ENCODE results near the gene MNAT1. TPM values are rescaled to one million over a fixed set of nuclear protein-coding genes. Genes with fewer than 3 reads are reported as not detected.

Gene MNAT1
- total RNA-seq, 1 donor from 2014 or later: 37.1 TPM

DNA sequence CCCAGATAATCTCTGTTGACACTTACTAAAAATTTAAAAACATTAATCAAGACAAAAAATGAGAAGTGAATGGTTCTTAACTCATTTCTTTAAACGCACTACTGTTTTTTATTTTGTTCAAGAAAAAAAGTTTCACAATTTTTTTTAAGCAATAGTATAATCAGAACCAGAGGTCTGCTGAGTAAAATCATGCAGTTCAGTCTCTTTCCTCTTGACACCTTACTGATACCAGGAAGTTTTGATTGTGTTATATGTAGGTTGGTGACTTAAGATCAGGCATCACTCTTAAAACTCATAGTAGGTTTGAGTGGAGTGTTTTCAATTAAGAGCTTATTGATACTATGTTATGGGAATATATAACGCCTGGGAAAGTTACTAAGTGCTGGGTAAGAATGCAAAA, 125.0 kb downstream of the MNAT1 start:
- DNase-seq: no peak
- ChIA-PET POLR2A (no interaction called here), CTCF (no interaction called here)
- Mint-ChIP-seq H3K9me3 (peaks cover 8% of the 10 kb centered on the region), H3K27me3 (no peaks in the 10 kb centered on the region), H3K36me3 (ENCODE audit: low read depth) (peaks cover 26% of the 10 kb centered on the region), H3K27ac (no peak overlapping the region), H3K4me1 (no peaks in the 10 kb centered on the region), H3K4me3 (no peak overlapping the region)
- TF ChIP-seq, protein P1, sequence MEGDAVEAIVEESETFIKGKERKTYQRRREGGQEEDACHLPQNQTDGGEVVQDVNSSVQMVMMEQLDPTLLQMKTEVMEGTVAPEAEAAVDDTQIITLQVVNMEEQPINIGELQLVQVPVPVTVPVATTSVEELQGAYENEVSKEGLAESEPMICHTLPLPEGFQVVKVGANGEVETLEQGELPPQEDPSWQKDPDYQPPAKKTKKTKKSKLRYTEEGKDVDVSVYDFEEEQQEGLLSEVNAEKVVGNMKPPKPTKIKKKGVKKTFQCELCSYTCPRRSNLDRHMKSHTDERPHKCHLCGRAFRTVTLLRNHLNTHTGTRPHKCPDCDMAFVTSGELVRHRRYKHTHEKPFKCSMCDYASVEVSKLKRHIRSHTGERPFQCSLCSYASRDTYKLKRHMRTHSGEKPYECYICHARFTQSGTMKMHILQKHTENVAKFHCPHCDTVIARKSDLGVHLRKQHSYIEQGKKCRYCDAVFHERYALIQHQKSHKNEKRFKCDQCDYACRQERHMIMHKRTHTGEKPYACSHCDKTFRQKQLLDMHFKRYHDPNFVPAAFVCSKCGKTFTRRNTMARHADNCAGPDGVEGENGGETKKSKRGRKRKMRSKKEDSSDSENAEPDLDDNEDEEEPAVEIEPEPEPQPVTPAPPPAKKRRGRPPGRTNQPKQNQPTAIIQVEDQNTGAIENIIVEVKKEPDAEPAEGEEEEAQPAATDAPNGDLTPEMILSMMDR (IDR thresholded peaks at IDR 0.05): no peak
- ATAC-seq (ENCODE audit: low read depth): no peak
- intact Hi-C loops (cut with micrococcal nuclease): no loop called here

DNA sequence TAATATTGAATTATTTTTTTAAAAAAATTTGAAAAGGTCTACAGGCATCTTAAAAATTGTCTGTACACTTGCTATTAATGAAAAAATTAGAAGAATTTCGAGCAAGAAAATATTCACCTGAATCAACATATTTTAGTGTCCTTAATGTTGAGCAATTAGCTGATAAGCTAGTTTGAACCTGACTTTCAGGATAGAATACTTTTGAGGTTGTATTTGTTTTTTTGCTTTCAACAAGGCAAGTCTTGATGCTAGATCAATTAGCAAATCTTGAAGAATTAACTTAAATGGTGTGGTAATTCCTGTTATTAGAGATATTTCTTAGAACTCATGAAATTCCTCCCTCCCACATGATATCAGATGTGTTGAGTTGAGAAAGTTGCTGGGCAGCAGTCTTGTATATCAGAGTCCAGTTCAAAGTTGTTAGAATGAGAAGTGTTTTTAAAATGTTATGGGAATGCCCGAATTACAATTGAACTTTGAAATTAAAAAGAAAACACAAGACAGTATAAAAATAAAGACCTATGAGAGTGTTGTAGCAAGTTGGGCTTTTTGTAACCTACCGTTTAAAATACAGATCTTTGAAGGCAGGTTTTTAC, 127.1 kb downstream of the MNAT1 start:
- ChIA-PET CTCF (no interaction called here), POLR2A (no interaction called here)
- Mint-ChIP-seq H3K36me3 (ENCODE audit: low read depth) (peaks cover 14% of the 10 kb centered on the region), H3K4me1 (no peaks in the 10 kb centered on the region), H3K9me3 (peaks cover 8% of the 10 kb centered on the region), H3K27me3 (no peaks in the 10 kb centered on the region), H3K4me3 (no peak overlapping the region), H3K27ac (no peak overlapping the region)
- ATAC-seq (ENCODE audit: low read depth): no peak
- TF ChIP-seq, protein P1 (IDR thresholded peaks at IDR 0.05): no peak
- intact Hi-C loops (cut with micrococcal nuclease): no loop called here
- DNase-seq: no peak

DNA sequence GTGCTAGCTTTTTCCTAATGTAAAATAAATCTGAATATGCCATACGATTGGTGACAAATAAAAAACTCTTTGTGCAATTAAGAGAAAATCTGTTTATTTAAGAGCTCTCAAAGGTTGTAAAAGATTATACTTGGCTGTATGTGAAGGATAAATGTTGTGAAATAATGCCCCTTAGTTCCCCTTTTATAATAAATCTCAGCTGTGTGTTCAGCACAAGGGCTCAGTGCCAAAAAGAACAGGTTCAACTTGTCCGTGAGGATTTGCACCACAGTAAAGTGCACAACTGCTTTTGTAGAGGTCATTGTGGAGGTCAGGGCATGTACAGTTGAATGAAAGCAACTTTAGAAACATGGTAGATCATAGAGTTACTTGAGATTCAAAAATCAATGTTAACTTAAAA, 127.7 kb downstream of the MNAT1 start:
- intact Hi-C loops (cut with micrococcal nuclease): no loop called here

DNA sequence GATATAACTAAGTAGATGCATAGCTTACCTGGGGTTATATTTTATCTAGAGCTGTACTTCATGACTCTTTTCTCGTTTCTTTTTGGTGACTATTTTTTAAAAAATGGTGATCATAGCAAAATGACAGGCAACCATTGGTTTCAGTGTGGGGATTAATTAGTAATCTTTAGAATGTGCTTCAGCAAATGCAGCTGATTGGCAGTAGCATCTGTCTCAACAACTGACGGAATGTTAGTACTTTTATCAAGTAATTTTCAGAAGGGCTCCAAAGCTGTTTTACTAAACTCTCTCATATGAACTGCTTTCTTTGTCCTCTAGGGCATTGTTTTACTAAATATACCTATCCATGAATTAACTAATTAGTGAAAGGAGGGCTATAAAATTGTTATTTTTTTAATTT, 128.7 kb downstream of the MNAT1 start:
- DNase-seq (no peak), ATAC-seq (ENCODE audit: low read depth) (no peak)
- Mint-ChIP-seq H3K4me1 (peaks cover 2% of the 10 kb centered on the region), H3K36me3 (ENCODE audit: low read depth) (peaks cover 3% of the 10 kb centered on the region), H3K9me3 (no peaks in the 10 kb centered on the region), H3K4me3 (no peak overlapping the region), H3K27me3 (no peaks in the 10 kb centered on the region), H3K27ac (no peak overlapping the region)
- intact Hi-C loops (cut with micrococcal nuclease): no loop called here
- ChIA-PET POLR2A (no interaction called here), CTCF (no interaction called here)
- TF ChIP-seq, protein P1 (IDR thresholded peaks at IDR 0.05): no peak

More for the DNA sequence above, 127.7 kb downstream of the MNAT1 start:
- ATAC-seq (ENCODE audit: low read depth): no peak
- CTCF ChIA-PET: no interaction called here
- Mint-ChIP-seq H3K36me3 (ENCODE audit: low read depth) (peaks cover 10% of the 10 kb centered on the region), H3K27me3 (no peaks in the 10 kb centered on the region), H3K9me3 (peaks cover 4% of the 10 kb centered on the region), H3K27ac (no peak overlapping the region), H3K4me3 (no peak overlapping the region), H3K4me1 (no peaks in the 10 kb centered on the region)
- no peak for DNase-seq
- TF ChIP-seq, protein P1 (IDR thresholded peaks at IDR 0.05): no peak
- POLR2A ChIA-PET: no interaction called here

DNA sequence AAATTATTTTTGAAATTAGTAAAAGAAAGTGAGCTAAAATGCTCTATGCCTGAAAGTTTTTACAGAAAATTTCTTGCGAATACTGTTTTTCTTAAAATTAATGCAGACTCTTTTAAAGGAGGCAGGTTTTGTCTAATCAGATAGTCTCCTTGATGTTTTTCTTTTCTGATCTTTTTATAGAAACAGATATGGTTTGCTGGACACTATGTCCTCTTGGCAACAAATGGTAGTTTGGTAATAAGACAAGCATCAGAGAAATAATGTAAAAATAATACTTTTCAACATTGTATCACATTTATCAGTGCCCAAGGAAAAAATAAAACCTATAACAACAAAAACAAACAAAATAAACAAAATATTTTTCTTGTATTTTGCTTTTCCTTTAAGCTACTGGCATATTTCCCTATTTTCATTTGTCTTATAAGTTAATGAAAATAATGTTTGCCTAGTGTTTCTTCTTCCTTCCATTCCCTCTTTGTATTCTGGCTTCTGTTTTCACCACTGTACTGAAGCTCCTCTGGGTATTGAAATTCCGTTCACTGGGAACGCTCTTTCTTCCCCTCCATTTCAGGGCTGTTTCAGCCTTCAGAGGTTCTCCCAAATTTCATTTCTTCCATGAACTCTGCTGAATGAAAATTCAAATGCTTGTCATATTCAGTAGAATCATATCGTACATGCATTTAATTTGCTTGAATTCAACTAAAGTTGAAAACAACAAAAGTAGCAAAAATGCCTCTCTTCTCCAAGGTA, 131.0 kb downstream of the MNAT1 start:
- intact Hi-C loops (cut with micrococcal nuclease): no loop called here
- no peaks in the 10 kb centered on the region for H3K36me3 Mint-ChIP-seq (ENCODE audit: low read depth)
- CTCF ChIA-PET: no interaction called here

More for the DNA sequence above, 131.0 kb downstream of the MNAT1 start:
- Mint-ChIP-seq H3K27ac (no peak overlapping the region), H3K4me1 (peaks cover 2% of the 10 kb centered on the region), H3K4me3 (no peak overlapping the region), H3K9me3 (no peaks in the 10 kb centered on the region), H3K27me3 (no peaks in the 10 kb centered on the region)
- ATAC-seq (ENCODE audit: low read depth) (no peak), DNase-seq (no peak)
- TF ChIP-seq, protein P1 (IDR thresholded peaks at IDR 0.05): no peak
- POLR2A ChIA-PET: no interaction called here

Measured in activated B cell treated with CpG ODN at 0.5 μM for 24 hours (primary cell).